Neural cell (in vitro differentiated cells): Measurements from ENCODE around the gene KIRREL3.

Experiments
- CTCF ChIP-seq: fragments of 450-650 bp; IDR thresholded peaks from 2 replicates; pipeline ENCODE4 v1.5.1; 2014; ENCODE audit warnings: antibody characterized with exemption, mild to moderate bottlenecking, moderate library complexity; ENCODE audit not compliant: poor library complexity, severe bottlenecking
- EP300 ChIP-seq: fragments of 450-650 bp; conservative IDR thresholded peaks from 2 replicates; pipeline ENCODE4 v1.6.1; 2014; ENCODE audit warnings: antibody characterized with exemption, mild to moderate bottlenecking, moderate library complexity; ENCODE audit not compliant: poor library complexity, severe bottlenecking
- EZH2 ChIP-seq: fragments of 200-600, 300-800 bp; shearing (Covaris generic), sonication (generic); IDR thresholded peaks from 2 replicates; pipeline ENCODE4 v1.6.1; 2014; ENCODE audit warnings: antibody characterized with exemption, low read length, borderline replicate concordance, mild to moderate bottlenecking; ENCODE audit not compliant: insufficient read depth, poor library complexity, severe bottlenecking
- MXI1 ChIP-seq: fragments of 450-650 bp; conservative IDR thresholded peaks from 2 replicates; pipeline ENCODE4 v1.6.1; 2014; ENCODE audit warnings: antibody characterized with exemption, mild to moderate bottlenecking; ENCODE audit not compliant: poor library complexity, severe bottlenecking
- POLR2AphosphoS5 ChIP-seq: IDR thresholded peaks from 2 replicates; pipeline ENCODE4 v1.6.1; 2012
- RAD21 ChIP-seq: fragments of 450-650 bp; conservative IDR thresholded peaks from 2 replicates; pipeline ENCODE4 v1.6.1; 2014; ENCODE audit warnings: antibody characterized with exemption, mild to moderate bottlenecking, moderate library complexity
- SMC3 ChIP-seq: fragments of 450-650 bp; conservative IDR thresholded peaks from 2 replicates; pipeline ENCODE4 v1.6.1; 2014; ENCODE audit warnings: antibody characterized with exemption, mild to moderate bottlenecking, moderate library complexity; ENCODE audit not compliant: poor library complexity
- TAF1 ChIP-seq: IDR thresholded peaks from 2 replicates; pipeline ENCODE4 v1.6.1; 2012; ENCODE audit warnings: low read depth

- TF ChIP-seq CTCF (no peak), POLR2AphosphoS5 (no peak), EP300 (no peak), SMC3 (no peak), EZH2 (no peak), MXI1 (no peak), RAD21 (no peak), TAF1 (no peak)
These were observed 526.4 kb downstream of the KIRREL3 start for GRCh38 chr11:126474220-126474619.
